Measurements from ENCODE around the gene VAC14.

The VAC14 gene

GRCh38 chr16:70715860-70716357 lies 85.0 kb downstream of the VAC14 start:
- Histone ChIP-seq H3K4me1 (ENCODE audit: insufficient read depth, low read length) (peaks cover 19% of the 10 kb centered on the region), H3K36me3 (ENCODE audit: insufficient read depth, low read length) (peaks cover 7% of the 10 kb centered on the region), H3K27me3 (ENCODE audit: insufficient read depth, low read length) (no peaks in the 10 kb centered on the region), H3K9me3 (ENCODE audit: low read length) (peaks cover 9% of the 10 kb centered on the region), H3K4me3 (ENCODE audit: low read length) (no peak overlapping the region), H2AFZ (ENCODE audit: low read depth, low read length) (no peak overlapping the region)

GRCh38 chr16:70715055-70715858 lies 85.7 kb downstream of the VAC14 start:
- Histone ChIP-seq H3K36me3 (ENCODE audit: insufficient read depth, low read length) (peaks cover 5% of the 10 kb centered on the region), H3K4me1 (ENCODE audit: insufficient read depth, low read length) (peaks cover 19% of the 10 kb centered on the region), H3K4me3 (ENCODE audit: low read length) (no peak overlapping the region), H3K9me3 (ENCODE audit: low read length) (peaks cover 8% of the 10 kb centered on the region), H3K27me3 (ENCODE audit: insufficient read depth, low read length) (no peaks in the 10 kb centered on the region), H2AFZ (ENCODE audit: low read depth, low read length) (no peak overlapping the region)

DNA sequence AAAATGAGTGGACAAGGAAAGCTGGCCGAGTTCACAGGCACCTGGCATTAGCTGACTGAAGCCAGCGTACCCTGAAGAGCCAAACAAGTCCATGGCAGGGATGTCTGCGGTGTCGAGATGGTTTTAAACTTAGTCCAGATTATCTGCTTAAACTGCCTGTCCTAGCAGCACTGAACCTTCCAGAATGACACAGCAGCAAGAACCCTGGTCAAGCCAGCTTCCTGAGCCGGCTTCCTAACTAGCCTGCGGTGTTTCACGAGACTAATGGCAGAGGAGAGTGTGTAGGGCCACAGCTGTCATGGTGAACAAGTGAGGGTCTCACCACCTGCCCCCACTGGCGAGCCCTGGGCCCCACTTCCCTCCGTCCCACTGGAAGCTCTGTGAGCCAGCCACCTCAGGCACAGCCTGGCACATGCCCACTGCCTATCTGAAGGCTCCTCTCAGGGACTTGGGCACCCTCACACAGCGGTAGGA lies 86.3 kb downstream of the VAC14 start:
- H3K4me3 ChIP-seq (ENCODE audit: low read length): no peak overlapping the region
- no peaks in the 10 kb centered on the region for H3K27me3 ChIP-seq (ENCODE audit: insufficient read depth, low read length)
- peaks cover 19% of the 10 kb centered on the region for H3K4me1 ChIP-seq (ENCODE audit: insufficient read depth, low read length)
- H3K9me3 ChIP-seq (ENCODE audit: low read length): peaks cover 4% of the 10 kb centered on the region
- H2AFZ ChIP-seq (ENCODE audit: low read depth, low read length): no peak overlapping the region
- H3K36me3 ChIP-seq (ENCODE audit: insufficient read depth, low read length): no peaks in the 10 kb centered on the region

GRCh38 chr16:70713824-70714223 lies 87.1 kb downstream of the VAC14 start:
- Histone ChIP-seq H3K27me3 (ENCODE audit: insufficient read depth, low read length) (no peaks in the 10 kb centered on the region), H2AFZ (ENCODE audit: low read depth, low read length) (no peak overlapping the region), H3K36me3 (ENCODE audit: insufficient read depth, low read length) (peaks cover 1% of the 10 kb centered on the region), H3K4me1 (ENCODE audit: insufficient read depth, low read length) (peaks cover 20% of the 10 kb centered on the region), H3K9me3 (ENCODE audit: low read length) (peaks cover 3% of the 10 kb centered on the region), H3K4me3 (ENCODE audit: low read length) (no peak overlapping the region)

DNA sequence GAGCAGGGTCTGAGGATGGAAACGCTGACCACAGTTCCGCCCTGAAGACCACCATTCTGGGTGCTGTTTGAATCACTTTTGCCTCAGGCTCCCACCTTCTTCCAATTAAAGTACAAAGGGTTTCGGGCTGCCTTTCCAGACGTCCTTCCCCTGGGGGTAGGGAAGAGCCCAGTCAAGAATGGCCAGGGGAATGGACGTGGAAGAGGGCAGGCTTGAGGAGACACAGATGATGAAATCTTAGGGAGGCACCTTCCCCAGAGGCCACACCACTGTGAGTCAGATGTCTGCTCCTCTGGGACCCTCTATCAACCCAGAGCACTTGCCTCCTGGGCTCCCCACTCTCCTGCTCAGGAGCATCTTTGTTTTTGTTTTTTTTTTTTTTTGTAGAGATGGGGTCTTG lies 87.6 kb downstream of the VAC14 start:
- H2AFZ ChIP-seq (ENCODE audit: low read depth, low read length): no peak overlapping the region
- peaks cover 25% of the 10 kb centered on the region for H3K4me1 ChIP-seq (ENCODE audit: insufficient read depth, low read length)
- H3K9me3 ChIP-seq (ENCODE audit: low read length): no peaks in the 10 kb centered on the region
- H3K27me3 ChIP-seq (ENCODE audit: insufficient read depth, low read length): no peaks in the 10 kb centered on the region
- H3K4me3 ChIP-seq (ENCODE audit: low read length): no peak overlapping the region
- H3K36me3 ChIP-seq (ENCODE audit: insufficient read depth, low read length): peaks cover 4% of the 10 kb centered on the region

DNA sequence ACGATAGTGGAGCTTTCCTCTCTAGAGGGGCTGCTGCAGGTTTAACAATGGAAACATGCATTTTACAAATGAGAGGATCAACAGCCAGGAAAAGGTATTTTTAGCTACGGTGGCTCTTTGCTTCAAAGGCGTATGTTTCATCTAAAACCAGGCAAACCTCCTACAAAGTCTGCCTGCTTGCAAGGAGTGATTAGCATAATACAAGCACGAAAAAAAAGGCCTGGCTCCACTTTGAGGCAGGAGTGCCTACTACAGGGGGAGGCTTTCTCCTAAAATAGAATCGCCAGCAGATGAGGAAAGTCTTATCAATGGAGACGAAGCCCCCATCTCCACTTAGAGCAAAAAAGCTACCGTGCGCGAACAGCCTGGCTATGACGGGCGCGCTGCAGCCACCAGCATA lies 88.0 kb downstream of the VAC14 start:
- H3K4me3 ChIP-seq (ENCODE audit: low read length): no peak overlapping the region
- no peaks in the 10 kb centered on the region for H3K27me3 ChIP-seq (ENCODE audit: insufficient read depth, low read length)
- no peaks in the 10 kb centered on the region for H3K9me3 ChIP-seq (ENCODE audit: low read length)
- H2AFZ ChIP-seq (ENCODE audit: low read depth, low read length): no peak overlapping the region
- peaks cover 26% of the 10 kb centered on the region for H3K4me1 ChIP-seq (ENCODE audit: insufficient read depth, low read length)
- H3K36me3 ChIP-seq (ENCODE audit: insufficient read depth, low read length): peaks cover 4% of the 10 kb centered on the region

DNA sequence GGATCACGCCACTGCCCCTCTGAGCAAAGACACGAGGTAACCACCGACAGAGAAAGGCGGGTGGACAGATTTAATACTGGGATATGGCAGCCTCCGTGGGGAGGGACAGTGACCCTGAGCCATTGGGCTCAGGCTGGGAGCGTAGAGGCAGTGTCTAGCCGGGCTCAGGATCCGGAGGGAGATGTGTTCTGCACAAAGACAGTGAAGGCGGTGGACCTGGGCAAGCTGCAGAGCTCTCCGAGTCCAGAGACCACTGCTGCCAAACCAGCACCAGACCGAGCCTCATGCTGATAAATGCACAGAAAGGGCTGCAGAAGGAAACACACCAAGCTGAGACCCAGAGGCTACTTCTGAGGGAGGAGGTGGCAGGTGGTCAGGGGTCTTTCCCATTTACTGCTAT lies 88.6 kb downstream of the VAC14 start:
- Histone ChIP-seq H3K9me3 (ENCODE audit: low read length) (no peaks in the 10 kb centered on the region), H3K4me3 (ENCODE audit: low read length) (no peak overlapping the region), H3K27me3 (ENCODE audit: insufficient read depth, low read length) (no peaks in the 10 kb centered on the region), H2AFZ (ENCODE audit: low read depth, low read length) (no peak overlapping the region), H3K36me3 (ENCODE audit: insufficient read depth, low read length) (peaks cover 4% of the 10 kb centered on the region), H3K4me1 (ENCODE audit: insufficient read depth, low read length) (peaks cover 27% of the 10 kb centered on the region)

GRCh38 chr16:70711211-70712031 lies 89.5 kb downstream of the VAC14 start:
- peaks cover 30% of the 10 kb centered on the region for H3K4me1 ChIP-seq (ENCODE audit: insufficient read depth, low read length)
- peaks cover 4% of the 10 kb centered on the region for H3K36me3 ChIP-seq (ENCODE audit: insufficient read depth, low read length)

DNA sequence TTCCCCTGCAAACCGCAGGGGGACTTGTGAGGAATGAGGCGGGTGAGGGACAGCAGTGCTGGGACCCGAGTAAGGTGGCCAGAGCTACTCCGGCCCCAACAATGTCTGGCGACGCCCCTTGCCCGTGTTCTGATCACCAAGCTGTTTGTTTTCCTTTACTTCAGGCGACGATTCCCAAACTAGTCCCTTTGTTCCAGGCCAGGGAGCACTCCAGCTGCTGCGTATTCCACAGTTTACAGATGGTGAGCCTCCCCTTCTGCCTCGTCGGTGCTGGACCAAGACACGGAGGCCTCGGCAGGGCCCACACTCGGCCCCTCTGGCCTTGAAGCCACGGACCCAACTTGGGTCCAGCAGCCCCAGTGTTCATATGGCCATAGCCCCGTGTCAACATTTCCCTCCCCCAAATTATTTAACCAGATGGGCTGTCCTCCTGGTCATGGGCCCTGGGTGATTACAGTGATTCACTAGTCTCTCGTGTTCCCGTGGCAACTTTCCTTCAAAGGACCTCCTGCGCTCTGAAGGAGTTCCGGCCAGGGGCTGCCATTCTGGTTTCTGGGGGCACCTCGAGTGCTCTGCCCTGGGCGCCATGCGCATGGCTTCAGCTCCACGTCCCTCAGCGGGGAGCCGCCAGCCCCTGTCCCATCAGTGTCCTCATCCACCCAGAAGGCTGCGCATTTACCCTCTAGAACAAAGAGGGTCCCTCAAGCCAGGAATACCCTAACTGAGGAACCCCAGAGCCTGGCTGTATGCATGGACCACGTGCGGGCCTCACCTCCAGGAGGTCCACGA lies 90.3 kb downstream of the VAC14 start:
- Histone ChIP-seq H3K36me3 (ENCODE audit: insufficient read depth, low read length) (peaks cover 4% of the 10 kb centered on the region), H3K27me3 (ENCODE audit: insufficient read depth, low read length) (no peaks in the 10 kb centered on the region), H3K4me1 (ENCODE audit: insufficient read depth, low read length) (peaks cover 26% of the 10 kb centered on the region), H3K9me3 (ENCODE audit: low read length) (no peaks in the 10 kb centered on the region), H2AFZ (ENCODE audit: low read depth, low read length) (no peak overlapping the region), H3K4me3 (ENCODE audit: low read length) (no peak overlapping the region)

More at GRCh38 chr16:70711211-70712031, 89.5 kb downstream of the VAC14 start:
- H2AFZ ChIP-seq (ENCODE audit: low read depth, low read length): no peak overlapping the region
- no peaks in the 10 kb centered on the region for H3K27me3 ChIP-seq (ENCODE audit: insufficient read depth, low read length)
- no peaks in the 10 kb centered on the region for H3K9me3 ChIP-seq (ENCODE audit: low read length)
- no peak overlapping the region for H3K4me3 ChIP-seq (ENCODE audit: low read length)

- H3K4me1 ChIP-seq (ENCODE audit: insufficient read depth, low read length): peaks cover 24% of the 10 kb centered on the region
- H2AFZ ChIP-seq (ENCODE audit: low read depth, low read length): no peak overlapping the region
- no peak overlapping the region for H3K4me3 ChIP-seq (ENCODE audit: low read length)
- H3K36me3 ChIP-seq (ENCODE audit: insufficient read depth, low read length): peaks cover 4% of the 10 kb centered on the region
- no peaks in the 10 kb centered on the region for H3K27me3 ChIP-seq (ENCODE audit: insufficient read depth, low read length)
- no peaks in the 10 kb centered on the region for H3K9me3 ChIP-seq (ENCODE audit: low read length)
Observed at GRCh38 chr16:70709942-70710341, 91.0 kb downstream of the VAC14 start.

DNA sequence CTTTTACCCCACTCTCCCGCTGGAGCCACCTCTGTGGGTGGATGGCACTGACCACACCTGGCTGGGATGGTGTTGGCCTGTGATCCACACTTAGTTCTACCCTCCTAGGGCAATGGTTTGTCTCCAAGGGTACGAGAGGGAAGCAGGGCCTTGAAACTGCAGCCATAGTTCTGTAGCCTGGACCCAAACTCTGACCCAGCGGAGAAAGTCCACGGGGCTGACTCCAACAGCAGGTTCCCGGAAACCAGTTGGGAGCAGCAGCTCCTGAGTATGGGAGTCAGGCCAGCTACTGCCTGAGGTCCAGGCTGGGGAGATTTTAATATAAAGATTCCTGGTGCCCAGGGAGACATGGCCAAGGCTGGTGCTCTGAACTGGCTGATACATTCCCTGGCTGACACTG lies 91.5 kb downstream of the VAC14 start:
- no peaks in the 10 kb centered on the region for H3K9me3 ChIP-seq (ENCODE audit: low read length)

DNA sequence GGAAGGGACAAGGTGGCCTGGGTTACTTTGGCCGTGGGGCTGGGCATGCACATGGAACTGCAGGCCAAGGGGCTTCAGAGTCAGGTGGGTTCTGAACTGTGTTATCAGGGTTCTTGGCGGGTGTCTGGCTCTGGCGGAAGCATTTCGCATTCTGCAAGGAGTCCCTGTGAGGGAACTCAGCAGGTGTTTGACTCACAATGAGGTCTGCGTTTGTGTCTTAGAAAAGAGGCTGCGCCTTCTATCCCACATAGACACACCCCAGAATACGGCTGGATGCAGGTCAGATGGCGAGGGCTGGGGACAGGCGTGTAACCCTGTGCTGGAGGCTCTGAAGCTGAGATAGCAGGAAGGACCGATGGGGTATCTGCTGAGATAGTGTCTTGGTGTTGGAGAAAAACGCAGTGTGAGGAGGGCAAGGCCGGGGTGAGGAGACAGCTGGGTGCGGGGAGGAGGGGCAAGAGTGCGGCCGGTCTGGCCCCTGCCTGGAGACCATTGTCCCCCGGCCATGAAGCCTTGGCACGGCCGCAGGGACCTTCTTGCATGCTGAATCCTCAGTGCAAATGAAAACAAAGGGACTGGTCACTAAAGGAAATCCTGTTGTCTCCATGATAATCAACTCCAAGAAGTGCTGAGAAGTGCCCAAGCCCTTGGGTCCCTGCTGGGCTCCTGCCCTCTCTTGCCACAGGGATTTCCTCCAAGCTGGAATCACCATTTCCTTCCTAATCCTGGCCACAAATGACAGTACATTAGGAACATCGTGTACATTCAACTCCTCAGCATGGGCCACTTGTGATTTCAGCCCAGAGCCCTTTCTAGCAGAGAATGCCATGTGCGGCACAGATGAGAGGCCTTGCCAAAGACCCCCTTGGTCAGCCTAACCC lies 92.4 kb downstream of the VAC14 start:
- no peak overlapping the region for H2AFZ ChIP-seq (ENCODE audit: low read depth, low read length)
- H3K4me1 ChIP-seq (ENCODE audit: insufficient read depth, low read length): peaks cover 34% of the 10 kb centered on the region
- H3K4me3 ChIP-seq (ENCODE audit: low read length): no peak overlapping the region

More for the DNA sequence above, 91.5 kb downstream of the VAC14 start:
- no peak overlapping the region for H2AFZ ChIP-seq (ENCODE audit: low read depth, low read length)
- peaks cover 4% of the 10 kb centered on the region for H3K36me3 ChIP-seq (ENCODE audit: insufficient read depth, low read length)
- H3K4me1 ChIP-seq (ENCODE audit: insufficient read depth, low read length): peaks cover 26% of the 10 kb centered on the region
- no peaks in the 10 kb centered on the region for H3K27me3 ChIP-seq (ENCODE audit: insufficient read depth, low read length)
- H3K4me3 ChIP-seq (ENCODE audit: low read length): no peak overlapping the region

More for the DNA sequence above, 92.4 kb downstream of the VAC14 start:
- H3K27me3 ChIP-seq (ENCODE audit: insufficient read depth, low read length): no peaks in the 10 kb centered on the region
- no peaks in the 10 kb centered on the region for H3K9me3 ChIP-seq (ENCODE audit: low read length)
- H3K36me3 ChIP-seq (ENCODE audit: insufficient read depth, low read length): peaks cover 4% of the 10 kb centered on the region
